Measurements from ENCODE around the gene NANOS2.

NANOS2 gene

GRCh38 chr19:45913874-45914830 lies at the start of gene NANOS2:
Gene NANOS2 (minus strand): TSS chr19:45914778. CDS start chr19:45914693, 85 bp downstream.
- no peak for DNase-seq (ENCODE audit: low read depth in 2 of 2)

GRCh38 chr19:45962021-45962420 lies 47.4 kb upstream of the NANOS2 start:
- DNase-seq (ENCODE audit: low read depth in 2 of 2) = no peak

GRCh38 chr19:45960595-45961235 lies 46.1 kb upstream of the NANOS2 start:
- DNase-seq (ENCODE audit: low read depth in 2 of 2) = no peak

GRCh38 chr19:45959517-45960025 lies 45.0 kb upstream of the NANOS2 start:
- DNase-seq (ENCODE audit: low read depth in 2 of 2) = no peak

GRCh38 chr19:45958769-45959516 lies 44.4 kb upstream of the NANOS2 start:
- DNase-seq (ENCODE audit: low read depth in 2 of 2) = no peak

- DNase-seq (ENCODE audit: low read depth in 2 of 2) = no peak
These were observed 43.7 kb upstream of the NANOS2 start for GRCh38 chr19:45958320-45958719.

- no peak for DNase-seq (ENCODE audit: low read depth in 2 of 2)
These were observed 41.5 kb upstream of the NANOS2 start for GRCh38 chr19:45955905-45956608.

- no peak for DNase-seq (ENCODE audit: low read depth in 2 of 2)
These were observed 39.6 kb upstream of the NANOS2 start for GRCh38 chr19:45954156-45954555.

GRCh38 chr19:45953676-45954075 lies 39.1 kb upstream of the NANOS2 start:
- no peak for DNase-seq (ENCODE audit: low read depth in 2 of 2)

- peak in 1 of 2 donors; percentile 22 for DNase-seq (ENCODE audit: low read depth in 2 of 2)
These were observed 38.3 kb upstream of the NANOS2 start for GRCh38 chr19:45952686-45953505.

- no peak for DNase-seq (ENCODE audit: low read depth in 2 of 2)
These were observed 37.7 kb upstream of the NANOS2 start for GRCh38 chr19:45952341-45952685.

GRCh38 chr19:45947926-45948325 lies 33.3 kb upstream of the NANOS2 start:
- DNase-seq (ENCODE audit: low read depth in 2 of 2) = no peak

- no peak for DNase-seq (ENCODE audit: low read depth in 2 of 2)
These were observed 25.9 kb upstream of the NANOS2 start for GRCh38 chr19:45940515-45940805.

- DNase-seq (ENCODE audit: low read depth in 2 of 2) = no peak
These were observed 25.4 kb upstream of the NANOS2 start for GRCh38 chr19:45939792-45940514.

GRCh38 chr19:45938733-45939319 lies 24.2 kb upstream of the NANOS2 start:
- no peak for DNase-seq (ENCODE audit: low read depth in 2 of 2)

- DNase-seq (ENCODE audit: low read depth in 2 of 2) = no peak
These were observed 20.7 kb upstream of the NANOS2 start for GRCh38 chr19:45935267-45935666.

- DNase-seq (ENCODE audit: low read depth in 2 of 2) = no peak
These were observed 20.1 kb upstream of the NANOS2 start for GRCh38 chr19:45934551-45935230.

GRCh38 chr19:45933759-45934158 lies 19.2 kb upstream of the NANOS2 start:
- DNase-seq (ENCODE audit: low read depth in 2 of 2) = no peak

GRCh38 chr19:45931055-45931454 lies 16.5 kb upstream of the NANOS2 start:
- no peak for DNase-seq (ENCODE audit: low read depth in 2 of 2)

Measured in stimulated activated CD8-positive, alpha-beta memory T cell treated with anti-CD3 and anti-CD28 coated beads, Interleukin-15, amount 100 ng/mL, for 48 hours (primary cell).